GM23248 (cell line): ENCODE measurements around the gene RHOJ.

Experiments used
- EZH2 ChIP-seq: fragments of 200-600 bp; sonication (generic); IDR thresholded peaks from 2 replicates; pipeline ENCODE4 v1.6.1; 2018; ENCODE audit warnings: antibody characterized with exemption, mild to moderate bottlenecking; ENCODE audit not compliant: insufficient read depth, poor library complexity, severe bottlenecking
- EZH2phosphoT487 ChIP-seq: fragments of 200-600 bp; sonication (generic); IDR thresholded peaks from 2 replicates; pipeline ENCODE4 v1.6.1; 2018; ENCODE audit warnings: antibody characterized with exemption, moderate library complexity, mild to moderate bottlenecking, low read depth; ENCODE audit not compliant: insufficient read depth

DNA sequence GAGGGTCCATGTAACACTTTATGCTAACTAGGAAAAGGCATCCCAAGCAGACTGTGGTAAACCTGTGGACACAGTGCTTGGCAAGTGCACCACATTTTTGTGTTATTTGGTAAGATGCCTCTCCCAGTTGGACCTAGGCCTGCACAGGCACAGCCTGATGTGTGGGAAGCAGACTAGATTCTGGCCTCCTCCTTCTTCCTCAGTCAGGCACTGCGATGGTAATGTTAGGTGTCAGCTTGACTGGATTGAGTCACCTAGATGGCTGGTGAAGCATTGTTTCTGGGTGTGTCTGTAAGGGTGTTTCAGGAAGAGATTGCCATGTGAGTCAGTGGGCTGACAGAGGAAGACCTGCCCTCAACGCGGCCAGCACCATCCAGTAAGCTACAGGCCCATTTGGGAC is 25.3 kb upstream of the RHOJ start:
- no peak for TF ChIP-seq EZH2
- TF ChIP-seq EZH2phosphoT487: no peak
